Cortex of kidney (tissue), 1 donor: Measurements from ENCODE around the gene POTEJ.
"Not testable (repeated sequence)": the region's sequence is repeated elsewhere in the genome, so short reads cannot be mapped to it uniquely, and the experiment has no call there.

Experiments
- DNase-seq: peaks from one replicate; lab custom pipeline; 2025; lab: John Stamatoyannopoulos, UW

The POTEJ gene

GRCh38 chr2:130611140-130611539 is at the start of gene POTEJ:
TSS of gene POTEJ (plus strand) at chr2:130611440. CDS start at chr2:130611533, 93 bp downstream.
- not testable (repeated sequence) for DNase-seq

- DNase-seq: not testable (repeated sequence)
These were observed 45.1 kb upstream of the POTEJ start for GRCh38 chr2:130566165-130566564.

- DNase-seq: not testable (repeated sequence)
These were observed 39.3 kb upstream of the POTEJ start for GRCh38 chr2:130571929-130572328.

DNA sequence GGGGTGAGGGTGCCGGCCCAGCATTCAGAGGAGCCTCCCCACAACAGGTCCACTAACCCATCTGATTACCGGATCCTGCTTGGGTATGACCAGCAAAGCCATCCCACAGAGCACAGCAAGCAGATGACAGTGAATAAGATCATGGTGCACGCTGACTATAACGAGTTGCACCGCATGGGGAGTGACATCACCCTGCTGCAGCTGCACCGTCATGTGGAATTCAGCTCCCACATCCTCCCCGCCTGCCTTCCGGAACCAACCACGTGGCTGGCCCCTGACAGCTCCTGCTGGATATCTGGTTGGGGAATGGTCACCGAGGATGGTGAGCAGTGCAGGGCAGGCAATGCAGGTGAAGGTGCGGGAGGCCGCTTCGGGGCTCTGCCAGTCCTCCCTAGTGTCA is 37.0 kb upstream of the POTEJ start:
- DNase-seq: not testable (repeated sequence)

DNA sequence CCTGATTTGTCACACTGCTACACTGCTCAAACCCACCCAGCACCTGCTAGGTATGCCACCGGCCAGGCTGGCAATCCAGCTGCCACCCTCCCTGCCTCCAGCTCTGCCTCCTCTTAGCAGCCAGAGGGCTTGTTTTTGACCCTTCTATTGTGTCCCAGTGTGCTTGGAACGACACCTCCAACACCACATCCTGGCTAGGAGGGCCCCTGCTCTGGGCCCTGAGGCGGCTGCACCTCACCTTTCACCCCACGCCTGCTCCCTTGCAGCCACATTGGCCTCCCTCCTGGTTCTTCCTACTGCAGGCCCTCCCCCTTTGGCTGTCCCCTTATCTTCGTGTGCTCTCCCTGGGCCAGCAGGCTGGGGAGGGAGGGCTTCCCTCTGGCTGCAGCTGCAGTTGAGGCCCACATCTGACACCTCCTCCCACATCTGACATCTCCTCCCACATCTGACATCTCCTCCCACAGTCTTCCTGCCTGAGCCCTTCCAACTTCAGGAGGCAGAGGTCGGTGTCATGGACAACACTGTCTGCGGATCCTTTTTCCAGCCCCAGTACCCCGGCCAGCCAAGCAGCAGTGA is 34.9 kb upstream of the POTEJ start:
- DNase-seq: not testable (repeated sequence)

DNA sequence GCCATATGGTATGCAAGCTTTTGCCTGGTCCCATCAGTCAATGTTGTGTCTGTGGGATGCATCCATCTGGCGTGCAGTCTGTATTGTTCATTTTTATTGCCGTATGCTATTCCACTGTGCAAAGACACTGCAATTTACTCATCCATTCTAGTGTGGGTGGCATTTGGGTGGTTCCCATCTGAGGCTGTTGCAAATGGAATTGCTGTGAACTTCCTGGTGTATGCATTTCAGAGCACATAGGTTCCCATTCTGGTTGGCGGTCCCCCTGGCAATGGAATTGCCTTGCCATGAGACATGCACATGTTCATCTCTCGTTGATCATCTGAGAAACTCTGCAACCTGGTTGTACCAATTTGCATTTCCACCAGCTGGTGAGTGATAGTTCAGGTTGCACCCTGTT is 33.7 kb upstream of the POTEJ start:
- not testable (repeated sequence) for DNase-seq

DNA sequence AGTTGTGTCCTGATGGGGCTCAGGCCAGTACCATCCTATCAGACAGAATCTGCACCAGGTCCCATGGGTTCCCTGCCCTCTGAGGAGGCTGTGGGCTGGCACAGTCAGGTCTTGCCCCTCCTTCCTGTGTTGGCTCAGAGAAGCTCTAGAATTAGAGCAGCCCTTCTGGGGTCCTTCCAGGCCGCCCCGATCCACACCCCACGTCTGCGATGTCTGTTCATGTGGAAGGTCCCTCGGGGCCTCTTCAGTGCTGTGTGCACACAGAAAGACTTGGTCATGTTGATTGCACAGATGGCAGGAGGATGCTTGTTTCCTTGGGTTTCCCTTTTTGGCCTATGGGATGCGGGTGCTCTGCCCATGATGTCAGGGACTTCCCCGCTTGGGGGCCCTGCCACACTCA is 32.1 kb upstream of the POTEJ start:
- DNase-seq: not testable (repeated sequence)

DNA sequence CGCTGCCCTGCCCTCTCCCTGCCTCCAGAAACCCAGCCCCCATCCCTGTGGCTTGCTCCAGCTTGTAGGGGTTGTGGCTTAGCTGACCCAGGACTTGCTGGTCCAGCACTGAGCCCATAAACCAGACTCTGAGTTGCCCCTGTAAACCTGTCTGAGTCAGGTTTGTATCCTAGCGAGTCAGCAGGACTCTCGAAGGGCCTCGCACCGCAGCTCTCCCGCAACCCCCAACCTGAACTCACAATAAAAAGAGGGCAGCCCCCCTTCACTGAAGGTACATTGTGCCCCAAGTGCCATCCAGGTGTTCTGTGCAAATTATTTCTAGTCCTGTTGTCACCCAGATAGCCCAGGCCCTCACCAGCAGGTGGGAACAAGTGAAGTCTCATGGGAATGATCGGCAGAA is 29.7 kb upstream of the POTEJ start:
- DNase-seq: not testable (repeated sequence)

DNA sequence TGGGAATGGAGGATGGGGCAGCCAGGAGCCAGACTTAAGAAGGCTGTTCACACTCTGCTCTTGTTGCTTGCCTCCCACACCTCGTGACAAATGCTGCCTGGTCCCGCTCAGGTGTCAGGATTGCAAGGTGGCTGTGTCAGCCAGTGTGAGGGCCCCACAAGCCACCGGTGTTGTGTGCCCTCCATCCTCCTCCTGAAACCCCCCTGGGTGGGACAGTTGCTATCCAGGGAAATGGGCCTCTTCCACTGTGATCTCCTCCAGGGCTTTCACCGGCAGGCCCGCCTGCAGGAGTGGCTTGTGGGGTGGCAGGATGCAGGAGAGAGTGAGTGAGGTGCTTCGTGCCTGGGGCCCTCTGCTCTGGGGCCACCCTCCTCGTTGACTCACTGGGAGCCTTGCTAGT is 28.3 kb upstream of the POTEJ start:
- not testable (repeated sequence) for DNase-seq

DNA sequence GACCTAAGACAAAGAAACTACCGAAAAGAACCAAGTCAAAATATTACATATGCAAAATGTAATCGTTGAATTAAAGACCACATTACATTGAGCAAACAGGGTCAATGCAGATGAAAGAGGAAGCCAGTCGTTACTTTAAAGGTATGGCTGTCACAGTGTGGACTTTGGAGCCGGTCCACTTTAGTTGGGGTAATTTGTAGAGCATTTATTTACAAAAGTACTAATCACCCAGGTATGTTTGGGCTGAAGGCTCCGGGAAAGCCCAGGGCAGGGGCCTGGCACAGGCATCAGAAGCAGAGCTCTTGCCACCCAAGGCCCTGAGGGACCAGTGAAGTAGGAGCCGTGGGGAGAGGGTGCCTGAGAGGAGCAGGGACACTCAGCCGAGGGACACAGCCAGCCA is 27.7 kb upstream of the POTEJ start:
- not testable (repeated sequence) for DNase-seq

DNA sequence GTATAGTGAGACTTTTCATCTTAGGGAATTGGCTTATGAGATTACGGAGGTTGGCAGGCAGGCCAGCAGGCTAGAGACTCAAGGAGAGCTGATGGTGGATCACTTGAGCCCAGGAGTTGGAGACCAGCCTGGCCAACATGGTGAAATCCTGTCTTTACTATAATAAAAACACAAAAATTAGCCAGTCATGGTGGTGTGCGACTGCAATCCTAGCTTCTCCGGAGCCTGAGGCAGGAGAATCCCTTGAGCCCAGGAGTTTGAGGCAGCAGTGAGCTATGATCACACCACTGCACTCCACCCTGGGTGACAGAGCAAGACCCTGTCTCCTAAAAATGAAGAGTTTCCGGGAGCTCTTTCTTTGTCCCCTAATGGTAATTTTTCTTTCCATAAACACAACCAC is 26.5 kb upstream of the POTEJ start:
- not testable (repeated sequence) for DNase-seq

GRCh38 chr2:130588688-130589458 is 22.4 kb upstream of the POTEJ start:
- DNase-seq: not testable (repeated sequence)

DNA sequence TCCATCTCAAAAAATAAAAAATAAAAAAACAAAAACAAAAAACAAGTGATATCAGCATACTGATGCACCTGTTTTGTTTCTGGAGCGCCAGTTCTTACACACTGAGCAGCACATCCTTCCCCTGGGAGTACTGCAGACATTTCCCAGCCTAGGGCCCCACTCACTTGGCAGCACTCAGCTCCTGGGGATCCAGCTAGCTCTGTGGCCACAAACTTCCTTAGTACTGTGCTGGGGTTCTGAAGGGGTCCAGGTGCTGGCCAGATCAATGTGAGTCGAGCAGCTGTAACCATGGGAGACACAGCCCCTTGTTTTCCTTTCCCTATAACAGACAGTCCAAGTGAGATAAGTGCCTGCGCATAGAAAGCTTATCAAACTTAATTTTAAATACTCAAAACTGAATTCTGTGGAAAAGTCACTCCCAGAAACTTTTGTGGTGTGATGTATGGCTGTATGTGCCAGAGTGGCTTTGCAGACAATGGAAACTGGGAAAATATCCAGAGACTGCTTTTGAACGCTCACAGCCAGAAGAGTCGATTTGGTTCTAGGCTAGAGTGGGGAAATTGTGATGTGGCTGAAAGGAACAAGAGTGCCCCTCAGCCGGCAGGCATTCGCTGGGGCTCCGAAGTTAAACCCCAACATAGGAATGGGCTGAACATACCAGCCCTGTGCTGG is 20.9 kb upstream of the POTEJ start:
- not testable (repeated sequence) for DNase-seq

- not testable (repeated sequence) for DNase-seq
These were observed 20.3 kb upstream of the POTEJ start for GRCh38 chr2:130590842-130591359.

DNA sequence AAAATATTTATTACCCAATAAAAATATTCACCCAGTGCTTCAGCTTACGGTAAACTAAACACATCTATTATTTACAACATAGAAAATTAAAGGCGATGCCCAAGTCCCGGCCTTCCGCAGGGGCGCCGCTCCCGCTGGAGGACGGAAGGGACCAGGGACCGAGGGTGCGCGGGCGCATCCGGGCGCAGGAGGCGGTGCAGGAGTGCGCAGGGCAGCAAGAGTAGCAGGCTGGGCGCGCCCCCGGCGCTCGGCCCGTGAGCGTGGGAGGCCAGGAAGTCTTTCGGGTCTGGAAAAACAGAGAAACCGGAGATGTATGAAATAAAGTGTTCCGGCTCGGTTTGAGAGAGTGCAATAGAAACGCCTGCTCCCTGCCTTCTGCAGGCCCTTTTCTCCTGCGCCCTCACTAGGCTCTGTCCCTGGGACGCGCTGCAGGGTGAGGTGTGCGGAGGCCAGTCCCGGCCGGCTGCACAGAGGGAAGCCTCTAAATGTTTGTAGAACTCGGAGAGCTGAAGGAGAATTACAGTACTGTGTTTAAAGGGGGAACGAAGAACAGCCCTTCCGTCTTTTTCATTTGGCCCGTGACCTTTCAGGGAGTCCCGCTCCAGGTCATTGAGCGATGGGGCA is 18.3 kb upstream of the POTEJ start:
- DNase-seq: not testable (repeated sequence)

DNA sequence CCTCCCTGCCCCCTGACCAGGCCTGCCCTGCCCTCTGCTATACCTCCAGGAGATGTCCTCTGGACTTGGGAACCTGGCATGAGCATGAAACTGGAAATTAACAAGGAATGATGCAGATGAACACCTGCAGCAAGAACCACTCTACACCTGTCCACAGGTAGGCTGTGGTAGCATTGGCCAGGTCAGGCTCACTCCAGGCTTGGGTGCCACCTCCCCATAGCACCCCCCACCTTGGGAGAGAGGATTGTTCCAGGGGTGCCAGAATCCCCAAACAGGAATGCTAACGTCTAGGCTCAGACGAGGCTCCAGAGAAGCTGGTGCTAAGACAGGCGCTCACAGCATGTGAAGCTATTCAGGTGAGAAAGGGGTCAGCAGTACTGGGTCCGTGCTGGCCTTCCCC is 17.2 kb upstream of the POTEJ start:
- not testable (repeated sequence) for DNase-seq

- not testable (repeated sequence) for DNase-seq
These were observed 14.5 kb upstream of the POTEJ start for GRCh38 chr2:130596757-130597156.

GRCh38 chr2:130597994-130598393 is 13.2 kb upstream of the POTEJ start:
- DNase-seq: not testable (repeated sequence)

DNA sequence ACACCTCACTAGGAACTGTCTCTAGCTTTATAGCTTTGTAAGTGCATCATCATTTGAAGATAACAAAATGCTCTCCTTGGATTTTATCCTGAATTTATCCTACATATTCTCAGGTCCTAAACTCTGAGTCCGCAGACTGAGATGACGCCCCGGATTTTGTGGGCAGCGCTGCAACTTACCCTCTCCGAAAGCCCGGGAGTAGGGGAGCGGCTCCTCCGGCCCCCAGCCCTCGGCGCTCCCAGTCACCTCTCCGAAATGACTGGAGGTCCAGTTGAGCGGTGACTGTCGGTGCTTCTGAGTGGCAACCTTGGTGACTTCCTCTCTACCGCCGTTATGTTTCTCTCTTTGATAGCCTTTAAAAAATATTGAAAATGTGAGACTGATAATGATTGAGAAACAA is 12.8 kb upstream of the POTEJ start:
- not testable (repeated sequence) for DNase-seq

DNA sequence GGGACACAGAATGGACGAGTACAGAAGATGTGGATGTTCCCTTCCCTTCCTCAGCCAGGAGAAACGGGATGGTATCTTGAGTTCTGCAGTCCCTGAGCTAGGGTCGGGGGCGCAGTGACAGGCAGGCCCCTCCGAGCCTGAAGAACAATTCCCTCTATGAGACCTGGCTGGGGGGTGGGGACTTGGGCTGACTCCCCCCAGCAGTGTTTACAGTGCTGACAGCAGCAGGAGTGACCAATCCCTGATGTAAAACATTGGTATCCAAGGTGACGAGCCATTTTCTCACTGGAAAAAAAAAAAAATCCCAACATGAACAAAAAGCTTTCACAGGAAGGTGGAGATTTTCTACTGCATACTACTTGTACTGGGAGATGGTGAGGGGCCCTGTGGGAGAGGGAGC is 11.8 kb upstream of the POTEJ start, which contains the start of gene CFC1:
TSS of gene CFC1 (minus strand) at position 183 of the 400 bp plus-strand sequence. CDS start 288 bp downstream, outside the sequence.
- not testable (repeated sequence) for DNase-seq

DNA sequence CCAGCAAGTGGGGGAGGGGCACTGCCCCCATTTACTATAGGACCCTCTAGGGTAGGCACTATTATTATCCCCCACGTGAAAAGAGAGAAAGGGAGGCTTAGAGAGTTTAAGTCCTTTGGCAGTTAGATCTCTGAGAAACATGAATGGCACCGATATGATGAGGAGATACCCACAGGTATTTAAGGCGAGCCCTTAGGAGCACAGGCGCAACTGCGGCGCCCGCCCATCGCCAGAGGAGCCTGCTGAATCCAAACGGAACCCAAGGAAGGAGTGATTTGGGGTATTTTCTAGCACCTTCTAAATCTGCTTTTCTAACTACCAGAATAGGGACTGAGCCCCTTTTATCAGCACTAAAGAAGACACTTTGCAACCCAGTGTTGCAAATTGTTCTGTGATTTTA is 11.3 kb upstream of the POTEJ start:
- not testable (repeated sequence) for DNase-seq
